ENCODE measurements around the gene NFIA. TPM values are rescaled to one million over a fixed set of nuclear protein-coding genes. Genes with fewer than 3 reads are reported as not detected.
A peak's percentile ranks its signal among the peaks of the same experiment; 100 is the strongest.

The NFIA gene
- total RNA-seq, 1 donor from 2014 or later = 2.1 TPM

DNA sequence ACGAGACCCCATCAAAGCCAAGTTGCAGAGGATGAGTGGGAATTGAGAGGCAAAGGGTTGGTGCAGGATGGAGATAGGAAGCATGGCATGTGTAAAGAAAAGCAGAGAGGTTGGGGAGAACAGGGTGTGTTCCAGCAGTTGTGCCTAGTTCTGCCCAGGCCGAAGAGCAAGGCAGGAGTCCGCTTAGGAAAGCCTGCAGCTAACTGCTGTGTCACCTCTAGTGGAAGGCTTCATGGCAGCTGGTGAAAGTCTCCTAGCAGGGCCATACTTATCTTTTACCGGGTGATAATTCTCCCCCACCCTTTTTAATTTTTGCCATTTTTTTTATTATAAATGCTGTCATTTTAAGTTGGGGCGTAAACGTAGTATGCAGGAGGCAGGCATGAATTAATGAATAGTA lies 93.6 kb downstream of the NFIA start:
- no peak for DNase-seq (ENCODE audit: low read depth)

DNA sequence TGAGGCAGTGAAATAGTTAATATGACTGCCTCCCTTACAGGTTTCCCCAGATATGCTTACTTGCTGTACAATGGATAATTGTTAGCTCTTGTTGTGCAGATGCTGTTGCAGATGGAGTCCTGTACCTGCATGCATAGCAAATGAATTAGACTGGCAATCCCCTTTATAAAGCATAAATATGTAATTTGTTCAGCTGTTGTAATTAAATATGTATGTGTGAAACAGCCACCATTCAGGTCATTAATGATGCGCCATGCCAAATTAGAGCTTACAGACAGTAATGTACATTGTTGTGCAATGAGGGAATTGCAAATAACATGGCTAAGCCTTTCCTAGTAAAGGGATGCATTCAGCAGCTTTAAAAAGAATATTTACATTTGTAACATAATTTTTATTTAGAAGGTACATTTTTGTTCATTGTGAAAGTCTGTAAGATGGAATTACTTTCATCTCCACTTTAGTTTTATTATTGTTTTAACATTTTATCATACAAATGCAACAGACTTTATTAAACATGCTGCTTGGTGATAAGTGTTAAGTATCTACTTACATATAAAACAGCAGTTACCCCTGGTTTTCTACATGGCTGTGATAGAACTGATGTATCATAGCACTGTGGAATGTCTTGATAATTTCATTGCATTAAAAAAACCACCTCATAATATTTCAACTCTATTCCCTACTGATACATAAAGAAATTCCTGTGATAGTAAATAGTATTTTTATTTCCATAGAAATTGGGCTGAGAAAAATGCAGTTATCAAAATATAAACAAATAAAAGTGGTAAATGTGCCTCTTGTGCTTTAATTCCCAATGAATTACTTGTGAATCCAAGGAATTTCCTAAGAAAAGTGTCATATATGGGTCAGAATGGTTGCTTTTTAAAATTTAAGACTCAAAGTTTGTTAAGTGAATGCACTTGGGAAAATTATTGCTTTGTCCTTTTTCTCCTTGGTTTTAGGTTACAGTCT lies 99.0 kb downstream of the NFIA start:
- no peak for DNase-seq (ENCODE audit: low read depth)

DNA sequence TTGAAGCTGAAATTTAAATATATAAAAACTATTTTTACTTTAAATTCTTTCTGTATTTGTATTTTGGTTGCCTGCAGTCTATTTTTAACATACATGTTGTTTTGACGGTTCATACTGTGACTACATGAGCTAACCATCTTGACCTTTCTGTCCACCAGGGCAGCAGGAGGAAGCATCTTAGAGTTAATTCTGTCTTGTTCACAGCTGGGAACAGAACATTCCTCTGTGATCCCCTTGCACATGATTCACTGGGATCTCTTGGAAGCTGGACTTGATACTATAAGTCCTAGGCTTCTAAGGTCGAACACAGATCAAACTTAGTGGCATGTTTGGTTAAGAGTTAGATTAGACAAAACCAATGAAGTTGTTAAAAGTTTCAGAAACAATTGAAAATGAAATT lies 99.7 kb downstream of the NFIA start:
- peak; percentile 77 for DNase-seq (ENCODE audit: low read depth)

DNA sequence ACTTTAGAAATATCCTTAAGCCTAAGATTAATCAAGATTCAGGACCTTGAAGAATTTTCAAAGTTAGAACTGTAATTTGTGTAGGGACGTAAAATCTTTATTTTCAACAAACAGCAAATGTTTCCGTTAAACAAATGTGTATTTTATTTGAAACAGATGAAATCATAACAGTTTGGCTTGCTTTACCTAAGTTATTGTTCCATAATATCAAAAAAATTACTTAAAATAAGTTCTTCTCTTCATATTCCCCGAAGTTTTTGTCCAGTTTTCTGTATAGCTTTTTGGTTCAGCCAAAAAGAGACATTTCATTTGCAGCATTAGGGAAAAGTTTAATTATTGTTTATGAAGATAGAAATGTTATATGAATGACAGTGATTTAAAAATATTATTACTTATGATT lies 100.1 kb downstream of the NFIA start:
- no peak for DNase-seq (ENCODE audit: low read depth)

DNA sequence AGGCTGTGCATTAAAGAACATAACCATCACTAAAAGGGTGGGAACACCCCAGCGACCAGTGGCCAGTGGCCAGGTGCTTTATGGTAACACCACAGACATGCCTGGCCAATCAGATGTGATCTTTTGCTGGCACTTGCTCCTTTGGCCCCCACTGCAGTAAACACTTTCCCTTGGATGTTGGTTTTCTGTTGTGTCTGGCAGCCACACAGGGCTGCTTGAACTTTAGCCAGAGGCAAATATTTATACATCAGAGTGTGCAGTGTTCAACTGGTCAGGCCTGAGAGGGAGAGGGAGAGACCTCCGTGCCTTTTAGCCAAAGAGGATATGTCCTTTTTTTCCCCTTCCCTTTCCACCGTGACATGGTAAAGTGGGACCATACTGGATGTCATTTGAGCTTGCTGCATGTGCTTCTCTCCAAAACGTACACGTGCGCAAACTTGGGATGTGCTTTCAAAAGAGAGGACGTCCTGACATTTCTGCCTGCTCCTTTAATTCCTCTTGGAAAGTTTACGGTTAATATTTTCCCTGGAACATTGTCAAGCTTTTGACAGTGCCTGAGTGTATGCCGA lies 101.2 kb downstream of the NFIA start:
- no peak for DNase-seq (ENCODE audit: low read depth)

DNA sequence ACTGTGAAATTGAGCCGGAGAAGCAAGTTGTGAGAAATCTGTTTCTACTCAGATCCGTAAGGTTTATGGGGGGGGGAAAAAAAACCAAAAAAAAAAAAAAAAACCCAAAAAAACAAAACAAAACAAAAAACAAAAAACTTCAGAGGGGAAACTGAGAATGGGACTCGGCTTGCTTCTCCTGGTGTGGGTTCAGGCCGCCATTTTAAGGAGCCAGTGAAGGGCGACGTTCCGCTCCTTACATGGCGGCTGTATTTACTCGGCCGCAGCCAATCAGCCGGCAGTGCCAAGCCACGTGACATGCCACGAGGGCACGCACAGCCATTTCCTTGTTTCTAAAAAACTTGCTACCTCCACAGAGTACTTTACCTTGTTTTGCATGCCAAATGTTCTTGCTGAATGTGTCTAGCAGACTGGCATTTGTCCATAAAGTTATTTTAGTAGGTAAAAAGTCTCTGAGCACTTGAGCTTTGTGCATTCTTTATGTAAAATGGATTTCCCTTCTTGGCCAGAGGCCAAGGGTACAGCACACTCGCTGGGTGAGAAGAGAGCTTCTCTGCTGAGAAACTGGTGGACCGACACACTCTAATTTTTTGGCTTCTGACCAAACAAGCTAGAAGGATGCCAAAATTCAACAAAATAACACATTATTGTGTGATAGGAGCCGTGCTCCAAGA lies 101.8 kb downstream of the NFIA start:
- no peak for DNase-seq (ENCODE audit: low read depth)

DNA sequence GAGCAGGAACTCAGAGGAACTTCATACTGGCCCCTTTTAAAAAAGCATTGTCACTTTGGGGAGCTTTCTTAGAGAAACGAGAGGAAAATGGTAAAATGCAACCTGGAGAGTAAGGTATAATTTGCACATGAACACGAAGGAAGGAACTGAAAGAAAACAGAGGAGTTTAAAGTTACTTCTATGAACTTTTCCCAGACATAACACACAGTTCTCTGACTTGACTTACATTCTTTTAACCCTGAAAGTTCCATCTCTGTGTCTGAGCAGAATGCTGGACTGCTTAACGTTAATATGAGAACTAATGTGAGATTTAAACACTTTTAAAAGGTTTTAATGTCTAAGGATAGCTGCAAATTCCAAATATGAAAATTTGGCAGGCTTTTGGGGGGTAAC lies 102.3 kb downstream of the NFIA start:
- no peak for DNase-seq (ENCODE audit: low read depth)

DNA sequence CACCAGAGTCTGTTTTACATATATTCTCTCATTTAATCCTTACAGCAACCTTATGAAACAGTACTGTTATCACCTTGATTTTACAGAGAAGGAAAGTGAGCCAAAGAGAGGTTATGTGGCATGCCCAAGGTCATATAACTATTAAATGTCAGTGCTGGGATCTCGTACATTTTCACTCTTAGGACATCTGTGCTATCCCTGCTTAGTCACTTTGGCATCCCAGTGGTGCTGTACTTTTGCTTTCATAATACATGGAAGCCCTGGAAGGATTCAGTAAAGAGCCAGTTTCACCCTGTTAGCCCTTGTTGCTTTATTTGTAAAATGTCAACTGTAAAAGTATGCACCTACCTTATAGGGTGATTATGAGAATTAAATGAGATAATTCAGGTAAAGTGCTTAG lies 104.4 kb downstream of the NFIA start:
- DNase-seq (ENCODE audit: low read depth) = no peak

DNA sequence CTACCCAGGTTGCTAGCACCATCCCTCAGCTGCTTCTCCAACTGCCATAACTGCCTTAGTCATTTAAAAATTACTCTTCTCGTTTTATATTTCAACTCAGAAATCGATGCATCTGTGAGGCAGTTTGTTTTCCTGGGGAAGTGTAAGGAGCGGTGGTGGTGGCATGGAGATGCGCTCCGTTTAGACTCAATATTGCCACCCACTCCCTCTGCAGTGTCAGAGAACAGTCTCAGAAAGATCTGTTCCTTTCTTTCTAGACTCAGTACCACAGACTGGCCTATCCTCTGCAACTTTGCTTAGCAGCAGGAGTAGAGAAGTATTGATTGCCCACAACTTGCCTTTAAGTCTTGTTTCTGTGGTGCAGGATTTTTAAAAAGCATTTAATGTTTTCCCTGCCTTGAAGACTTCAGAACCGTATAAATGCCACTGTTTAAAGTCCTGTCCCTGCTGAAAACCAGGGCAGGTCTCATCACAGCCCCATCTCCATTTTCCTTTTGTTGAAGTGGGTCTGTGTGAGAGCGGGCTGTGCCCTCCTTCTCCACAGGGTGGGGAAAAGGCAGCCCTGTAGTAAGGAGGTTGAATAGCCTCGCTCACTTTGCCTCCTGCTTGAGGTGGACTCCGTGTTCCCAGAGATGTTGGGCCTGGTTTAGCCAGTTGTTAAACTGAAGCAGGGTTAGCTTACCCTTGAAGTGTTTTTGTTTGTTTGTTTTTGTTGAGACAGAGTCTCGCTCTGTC lies 105.2 kb downstream of the NFIA start:
- no peak for DNase-seq (ENCODE audit: low read depth)

DNA sequence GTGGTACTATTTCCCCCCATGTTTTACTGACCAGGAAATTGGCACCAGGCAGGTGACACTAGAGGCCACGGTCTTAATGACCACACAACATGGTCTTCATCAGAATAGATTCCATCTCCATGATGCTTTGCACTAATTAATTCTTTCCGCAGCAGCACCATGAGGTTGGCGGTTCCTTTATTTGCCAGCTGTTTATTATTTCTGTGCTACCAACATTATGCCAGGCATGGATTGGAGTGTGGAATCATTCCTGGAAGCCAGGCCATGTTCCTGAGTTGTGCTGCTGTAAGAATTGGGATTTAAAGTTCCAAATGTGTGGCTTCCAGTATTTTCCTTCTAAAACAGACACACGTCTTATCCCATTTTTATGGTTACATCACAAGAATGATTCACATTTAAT lies 107.8 kb downstream of the NFIA start:
- DNase-seq (ENCODE audit: low read depth) = no peak

DNA sequence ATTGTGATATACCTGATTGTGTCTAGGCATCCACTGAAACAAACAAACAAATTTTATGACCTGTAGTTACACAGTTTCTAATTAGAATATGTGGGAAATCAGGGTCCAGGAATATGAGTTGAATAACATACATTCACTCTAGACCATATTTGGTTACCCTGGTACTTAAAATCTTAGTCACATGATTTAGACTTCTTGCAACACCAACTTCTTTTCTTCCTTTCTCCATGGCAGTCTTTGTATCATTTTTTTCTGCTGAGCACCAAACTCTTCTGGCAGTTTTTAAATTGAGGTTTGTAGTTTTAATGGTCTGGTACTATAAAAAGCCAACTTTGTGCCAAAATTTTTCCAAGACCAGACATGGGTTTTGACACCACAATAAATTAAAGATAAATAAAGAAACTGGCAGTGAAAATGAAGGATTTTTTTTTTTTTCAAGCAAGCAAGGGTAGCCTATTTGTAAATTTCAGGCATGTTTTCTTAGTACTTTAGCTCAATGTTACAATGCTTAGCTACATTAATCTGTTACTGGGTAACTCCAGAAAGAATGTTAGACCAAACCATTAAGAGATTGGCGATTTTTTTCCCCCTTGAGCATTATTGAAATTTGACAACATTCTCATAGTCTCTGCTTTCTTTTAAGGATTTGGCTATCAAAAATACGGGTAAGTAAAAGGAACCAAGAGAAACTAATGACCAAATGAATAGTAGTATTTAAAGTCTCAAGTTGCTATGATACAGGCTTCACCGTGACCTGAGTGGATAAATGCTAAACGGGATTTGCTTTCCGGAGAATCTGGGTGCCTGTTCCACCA lies 108.5 kb downstream of the NFIA start:
- no peak for DNase-seq (ENCODE audit: low read depth)

DNA sequence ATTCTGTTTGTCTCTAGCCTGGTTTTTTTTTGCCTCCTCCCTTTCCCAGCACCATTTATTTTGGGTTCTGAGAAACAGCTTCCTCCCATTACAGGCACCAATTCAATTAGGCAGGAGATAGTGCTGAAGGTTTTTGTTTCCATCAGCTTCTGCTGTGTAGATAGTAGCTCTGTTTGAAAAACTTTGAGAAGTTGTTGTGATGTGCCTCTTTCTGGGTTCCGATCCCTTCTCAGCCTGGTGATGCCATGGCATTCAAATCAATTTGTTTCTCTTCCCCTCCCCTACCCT lies 109.0 kb downstream of the NFIA start:
- DNase-seq (ENCODE audit: low read depth) = no peak

DNA sequence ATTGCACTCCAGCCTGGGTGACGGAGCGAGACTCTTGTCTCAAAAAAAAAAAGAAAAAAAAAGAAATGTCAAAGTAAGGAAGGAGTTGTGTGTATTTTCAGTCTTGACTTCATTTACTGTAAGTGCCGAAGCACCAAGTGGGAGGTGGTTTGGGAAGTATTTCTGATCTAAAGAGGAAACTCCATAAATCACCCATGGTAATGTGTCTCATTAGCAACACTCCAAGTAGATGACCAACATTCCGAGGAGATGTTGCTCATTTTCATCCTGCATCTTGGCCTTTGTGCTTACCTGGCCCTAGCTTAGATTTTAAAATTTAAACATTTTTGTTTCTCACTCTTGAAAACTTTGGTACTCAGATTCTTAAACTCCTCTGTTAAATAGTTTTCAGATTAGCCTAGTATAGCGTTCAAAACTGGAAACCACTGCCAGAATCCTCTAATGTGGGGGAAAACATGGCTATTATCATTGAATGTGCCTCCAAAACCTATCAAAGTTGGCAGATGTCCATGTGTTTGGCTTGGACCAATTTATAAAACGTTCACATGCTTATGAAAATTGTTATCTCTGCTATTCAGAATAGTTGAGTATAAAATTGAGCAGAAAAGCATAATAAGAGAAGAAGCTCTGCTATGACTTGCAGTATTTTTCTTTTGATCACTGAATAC lies 110.4 kb downstream of the NFIA start:
- no peak for DNase-seq (ENCODE audit: low read depth)

DNA sequence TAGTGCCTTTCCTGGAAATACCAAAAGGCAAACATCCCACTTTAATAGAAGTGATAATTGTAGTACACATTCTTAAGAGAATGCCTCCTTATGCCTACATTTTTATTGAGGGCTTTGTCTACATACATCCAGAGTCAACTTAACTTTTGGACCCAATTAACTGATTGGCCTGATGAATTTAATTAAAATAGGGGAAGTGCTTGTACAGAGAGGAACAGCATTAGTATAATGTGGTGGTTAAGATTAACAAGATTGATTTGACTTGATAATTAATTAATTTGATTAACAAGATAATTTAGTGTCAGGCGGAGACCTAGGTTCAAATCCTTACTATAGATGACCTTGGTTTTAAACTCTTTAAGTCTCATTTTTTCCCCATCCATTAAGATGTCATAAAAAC lies 111.4 kb downstream of the NFIA start:
- no peak for DNase-seq (ENCODE audit: low read depth)

DNA sequence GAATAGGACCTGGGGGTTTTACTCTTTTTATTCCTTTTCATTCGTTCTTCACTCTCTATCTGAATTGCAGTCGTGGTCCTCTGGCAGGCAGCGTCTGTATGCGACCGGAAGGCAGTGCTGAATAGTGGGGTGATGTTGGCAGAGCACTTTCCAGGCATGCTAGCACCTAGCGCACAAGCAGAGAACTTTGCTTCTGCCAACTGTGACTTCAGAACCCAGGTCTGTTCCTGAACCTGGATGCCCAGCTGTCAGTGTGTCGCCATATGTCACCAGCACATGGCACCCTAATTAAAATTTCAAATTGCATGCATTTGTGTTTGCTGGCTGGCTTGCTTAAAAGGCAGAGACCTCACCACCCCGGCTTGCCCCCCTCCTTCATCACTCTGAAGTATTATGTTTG lies 116.2 kb downstream of the NFIA start:
- DNase-seq (ENCODE audit: low read depth) = no peak

DNA sequence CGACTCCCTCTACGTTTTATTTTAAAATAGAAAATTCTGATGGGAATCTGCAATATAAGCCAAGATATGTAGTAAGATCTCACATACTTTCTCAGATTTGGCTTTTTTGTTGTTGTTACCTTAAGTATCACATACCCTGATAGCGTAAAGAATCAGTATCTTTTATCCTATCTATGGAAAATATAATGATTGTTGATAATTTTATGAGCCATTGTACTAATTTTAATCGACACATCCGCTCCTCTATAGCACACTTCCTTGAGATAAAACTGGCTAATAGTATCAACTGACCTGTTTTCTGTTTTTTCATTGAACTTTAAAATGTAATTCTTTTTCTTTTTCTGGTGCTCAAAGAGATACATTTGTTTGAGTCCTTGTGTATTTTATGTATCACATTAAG lies 118.7 kb downstream of the NFIA start:
- no peak for DNase-seq (ENCODE audit: low read depth)

DNA sequence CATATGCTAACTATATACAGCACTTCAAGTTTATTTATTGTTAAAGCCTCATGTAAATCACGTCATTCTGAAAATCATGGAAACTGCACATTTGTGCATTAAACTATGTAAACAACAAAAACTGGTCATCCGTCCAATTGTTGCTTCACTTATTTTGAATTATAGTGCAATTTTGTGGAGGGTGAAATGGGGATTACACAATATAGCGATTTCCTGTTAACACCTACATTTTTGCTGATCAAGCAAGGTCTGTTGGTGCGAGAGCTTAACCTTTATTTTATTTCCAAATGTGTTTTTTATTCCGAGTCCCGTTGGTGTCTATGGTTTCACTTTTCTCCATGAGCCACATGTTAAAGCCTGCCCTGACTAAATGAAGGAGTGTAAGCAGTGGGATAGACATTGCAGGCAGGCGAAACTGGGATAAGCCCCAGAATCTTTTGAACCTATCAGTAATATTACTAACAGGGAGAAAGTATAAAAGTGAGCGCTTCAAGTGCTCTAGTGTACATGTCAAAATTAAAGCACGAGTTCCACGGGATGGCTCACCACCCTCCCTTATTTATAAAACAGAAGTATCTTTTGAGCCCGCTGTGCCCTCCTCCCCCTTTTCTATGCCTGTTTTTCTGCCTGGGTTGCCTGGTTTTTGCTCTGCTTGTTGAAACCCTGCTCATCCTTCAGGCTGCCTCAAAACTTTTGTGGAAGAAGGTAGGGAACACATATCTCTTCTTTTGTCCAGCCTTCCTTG lies 120.7 kb downstream of the NFIA start:
- no peak for DNase-seq (ENCODE audit: low read depth)

DNA sequence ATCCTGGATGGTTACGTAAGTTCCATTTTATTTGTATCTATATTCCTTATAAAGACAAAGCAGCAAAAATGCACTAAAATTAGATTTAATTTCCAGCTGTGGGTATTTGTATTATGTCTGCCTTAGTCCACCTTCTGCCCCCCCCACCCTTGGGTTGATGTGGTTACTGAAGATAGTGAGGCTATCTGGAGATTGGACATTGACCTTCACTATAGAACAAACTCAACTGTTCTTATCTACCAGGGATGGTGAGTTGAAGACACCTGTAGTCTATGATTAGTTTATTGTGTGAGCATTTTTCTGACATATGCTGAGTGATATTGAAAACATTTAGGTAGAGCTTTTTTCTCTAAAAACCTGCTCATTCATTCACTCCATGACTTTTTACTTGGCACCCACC lies 122.2 kb downstream of the NFIA start:
- DNase-seq (ENCODE audit: low read depth) = no peak

DNA sequence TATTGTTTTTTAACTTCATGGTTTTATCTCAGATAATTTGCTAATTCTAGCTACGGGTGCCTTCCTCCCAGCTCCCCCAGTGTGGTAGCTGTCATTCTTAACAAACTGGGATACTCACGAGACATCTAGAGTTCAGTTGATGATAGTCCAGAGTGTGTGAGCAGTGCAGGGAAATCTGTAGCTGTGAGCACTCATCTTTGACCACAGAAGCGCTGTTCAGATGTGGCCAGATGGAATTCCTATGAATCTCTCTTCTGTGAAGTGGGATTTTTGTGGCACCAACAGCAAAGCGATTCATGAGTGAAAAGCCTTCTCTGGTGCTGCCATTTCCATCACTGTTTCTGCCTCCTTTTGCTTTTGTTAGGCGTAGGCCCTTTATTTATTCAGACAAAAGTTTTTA lies 125.1 kb downstream of the NFIA start:
- no peak for DNase-seq (ENCODE audit: low read depth)

DNA sequence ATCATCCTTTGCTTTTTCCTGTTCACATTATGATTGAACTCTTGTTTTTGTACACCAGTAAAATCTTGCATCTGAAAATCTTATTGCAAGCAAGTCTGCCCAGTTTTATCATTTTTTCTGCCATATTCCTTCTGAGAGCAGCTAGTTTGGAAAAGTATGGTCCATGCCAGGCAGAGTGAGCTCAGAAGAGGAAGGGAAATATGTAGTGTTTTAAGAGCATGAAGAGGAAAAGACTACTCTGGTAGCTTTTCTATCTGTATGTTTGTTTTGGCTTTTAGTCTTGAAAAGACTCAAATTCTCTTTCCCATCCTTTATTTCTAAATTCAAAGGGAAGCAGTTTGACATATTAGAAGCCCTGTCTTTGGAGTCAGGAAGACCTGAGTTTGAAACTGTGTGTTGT lies 125.8 kb downstream of the NFIA start:
- no peak for DNase-seq (ENCODE audit: low read depth)
